K562 treated with DMSO at 1 percent for 12 hours (cell line): ENCODE results near the gene LGALS9. TPM values are rescaled to one million over a fixed set of nuclear protein-coding genes. Genes with fewer than 3 reads are reported as not detected.

Source experiments
- total RNA-seq: library from RNA; unstranded; fragments of 300-600 nt; gene quantifications from 2 replicates; pipeline ENCODE4 v1.2.3, GENCODE V29; 2022; ENCODE audit not compliant: insufficient read depth

LGALS9 gene
- 6.7 TPM in 2 replicates for total RNA-seq

GRCh38 chr17:27630607-27631410 lies at the start of gene LGALS9:
Gene LGALS9 (plus strand): TSS chr17:27631188. CDS start chr17:27631266, 78 bp downstream.

Other genes with a start within 250 kb of the LGALS9 start
- 24.2 and 50.5 TPM in 2 replicates for gene KSR1, start 174.7 kb upstream of the LGALS9 start, total RNA-seq
- gene NOS2, start 169.3 kb downstream of the LGALS9 start, total RNA-seq = not detected in 2 replicates